GM12878 (cell line): ENCODE data around the gene LIFR. TPM values are rescaled to one million over a fixed set of nuclear protein-coding genes. Genes with fewer than 3 reads are reported as not detected.

Source experiments
- ATAC-seq: fragments of 200-7000 bp; cut with Tn5 transposase; 3 replicates; pipeline ENCODE4 v1.9.1; 2020; ENCODE audit warnings: mild to moderate bottlenecking, moderate library complexity
- BruUV-seq: library from RNA; stranded (reverse); fragments of 400-500 nt; replicated peaks from 2 replicates; lab custom pipeline; 2021; lab: Mats Ljungman, UMichigan
- CTCF ChIA-PET: fragments of 300-600 bp; sonication (Branson Sonifier 250); formaldehyde crosslinking; extraction: SDS; loops from one replicate; lab custom pipeline; 2021; ENCODE audit warnings: inconsistent platforms; lab: Yijun Ruan, JAX
- POLR2A ChIA-PET: fragments of 350-600 bp; formaldehyde crosslinking; extraction: SDS; loops from one replicate; lab custom pipeline; 2021; ENCODE audit warnings: inconsistent platforms; lab: Charles Lee
- RAD21 ChIA-PET: fragments of 300-600 bp; sonication (Branson Sonifier 250); formaldehyde crosslinking; loops from one replicate; lab custom pipeline; 2023; ENCODE audit warnings: antibody characterized with exemption; ENCODE audit not compliant: unreplicated experiment; lab: Charles Lee
- SMC1A ChIA-PET: fragments of 300-600 bp; sonication (Branson Sonifier 250); formaldehyde crosslinking; loops from one replicate; lab custom pipeline; 2023; ENCODE audit not compliant: unreplicated experiment, uncharacterized antibody; lab: Charles Lee
- DNase-seq: peaks from one replicate; pipeline ENCODE4 v3.0.0-alpha.2; 2011; ENCODE audit warnings: low read depth, low spot score
- FAIRE-seq: peaks from 3 replicates; lab custom pipeline; 2011; peaks lifted over from hg19 to GRCh38; lab: Jason Lieb, UNC
- H2AFZ ChIP-seq: 2 replicates; pipeline ENCODE4 v1.6.0; 2011; ENCODE audit warnings: low read depth, low read length, control low read depth; ENCODE audit not compliant: control insufficient read depth
- H3K27ac ChIP-seq: 2 replicates; pipeline ENCODE4 v1.5.1; 2011; ENCODE audit warnings: control low read depth; ENCODE audit not compliant: control insufficient read depth, insufficient read depth
- H3K27me3 ChIP-seq, 2 experiments: replicated peaks in 1 of 2; 2 replicates each; pipeline versions ENCODE4 v1.6.0 to v1.6.1; 2011; ENCODE audit warnings: low read length in 1 of 2; ENCODE audit not compliant: control insufficient read depth in 2 of 2, insufficient read depth in 2 of 2
- H3K36me3 ChIP-seq, 2 experiments: 2 replicates each; pipeline ENCODE4 v1.5.1; 2011; ENCODE audit warnings: low read length in 1 of 2; ENCODE audit not compliant: control insufficient read depth in 2 of 2, insufficient read depth in 2 of 2
- H3K4me1 ChIP-seq: 2 replicates; pipeline ENCODE4 v1.6.1; 2011; ENCODE audit warnings: mild to moderate bottlenecking, low read length, moderate library complexity, mixed read lengths; ENCODE audit not compliant: control insufficient read depth, insufficient read depth
- H3K4me2 ChIP-seq: 2 replicates; pipeline ENCODE4 v1.6.0; 2011; ENCODE audit warnings: control low read depth; ENCODE audit not compliant: control insufficient read depth, insufficient read depth
- H3K4me3 ChIP-seq: fragments of 200-600 bp; sonication (generic); 2 replicates; pipeline ENCODE4 v1.5.1; 2016
- H3K79me2 ChIP-seq: 2 replicates; pipeline ENCODE4 v1.6.0; 2011; ENCODE audit warnings: low read length; ENCODE audit not compliant: control insufficient read depth, insufficient read depth
- H3K9ac ChIP-seq: 2 replicates; pipeline ENCODE4 v1.8.0; 2011; ENCODE audit warnings: low read length, control low read depth, mixed read lengths; ENCODE audit not compliant: control insufficient read depth, insufficient read depth
- H3K9me3 ChIP-seq: replicated peaks from 3 replicates; pipeline ENCODE4 v1.5.1; 2011; ENCODE audit warnings: mild to moderate bottlenecking, low read length; ENCODE audit not compliant: control insufficient read depth, insufficient read depth
- H4K20me1 ChIP-seq: 2 replicates; pipeline ENCODE4 v1.6.0; 2011; ENCODE audit not compliant: control insufficient read depth, insufficient read depth
- BMI1 ChIP-seq: fragments of 450-650 bp; IDR thresholded peaks from 2 replicates; pipeline ENCODE4 v1.6.1; 2016; ENCODE audit warnings: mild to moderate bottlenecking, moderate library complexity, borderline replicate concordance
- GATAD2B ChIP-seq: fragments of 450-650 bp; conservative IDR thresholded peaks from 2 replicates; pipeline ENCODE4 v1.6.1; 2017; ENCODE audit warnings: low read depth, mild to moderate bottlenecking, moderate library complexity
- HDAC2 ChIP-seq: fragments of 200-600 bp; sonication (generic); IDR thresholded peaks from 2 replicates; pipeline ENCODE4 v1.6.1; 2017
- WGBS: methylation state at CpG from one replicate; pipeline ENCODE4 v1.1.6; 2016; ENCODE audit warnings: low lambda C conversion rate; ENCODE audit not compliant: insufficient replicate concordance, insufficient coverage; ENCODE audit errors: missing lambda C conversion rate; 5-methylcytosine and 5-hydroxymethylcytosine counted together
- in situ Hi-C: fragments of 300-500 bp; cut with MboI; formaldehyde crosslinking; loops from 9 replicates; pipeline ENCODE4 v1.14.3; 2018; ENCODE audit warnings: mixed read lengths
- intact Hi-C: fragments of 100-400 bp; cut with micrococcal nuclease; formaldehyde crosslinking; loops from one replicate; pipeline ENCODE4 v1.14.2; 2022; ENCODE audit not compliant: unreplicated experiment
- polyA plus RNA-seq, 11 experiments: library from polyadenylated mRNA; depleted of rRNA in 4 of 11; unstranded in 6 of 11; stranded (reverse) in 5 of 11; fragments of >200 nt; fragmentation: Nextera tagmentation in 4 of 11; fragmentation: Illumina TruSeq in 1 of 11; extraction: Ambion mirVana in 4 of 11; extraction: Trizol in 1 of 11; gene quantifications; 1 replicate in 1 of 11; 2 replicates in 10 of 11; pipeline versions ENCODE4 v1.2.1 to v1.2.3, GENCODE V29; 2011 to 2016; ENCODE audit warnings: inconsistent platforms in 2 of 11, missing spikeins in 2 of 11, low read depth in 1 of 11
- total RNA-seq, 4 experiments: library from RNA; depleted of rRNA in 3 of 4; stranded (reverse); fragments of >200 nt in 3 of 4; fragmentation: Illumina TruSeq in 1 of 4; extraction: Trizol in 1 of 4; gene quantifications; 2 replicates each; pipeline versions ENCODE4 v1.2.1 to v1.2.3, GENCODE V29; 2013 to 2021
- TF ChIP-seq, protein P1 (sequence below): fragments of 450-650 bp; IDR thresholded peaks from 2 replicates; pipeline ENCODE4 v1.6.1; 2018; ENCODE audit warnings: mild to moderate bottlenecking, low read depth, moderate library complexity; ENCODE audit not compliant: partially characterized antibody
- TF ChIP-seq, protein P2 (sequence below): fragments of 450-650 bp; IDR thresholded peaks from 2 replicates; pipeline ENCODE4 v1.6.1; 2017; ENCODE audit warnings: borderline replicate concordance

Gene LIFR
- total and polyA plus RNA-seq, 10 of the 15 experiments (the other 5 are each of a cell fraction or from before 2014, with no cell fraction given) = 0.10 TPM; not detected in 9

DNA sequence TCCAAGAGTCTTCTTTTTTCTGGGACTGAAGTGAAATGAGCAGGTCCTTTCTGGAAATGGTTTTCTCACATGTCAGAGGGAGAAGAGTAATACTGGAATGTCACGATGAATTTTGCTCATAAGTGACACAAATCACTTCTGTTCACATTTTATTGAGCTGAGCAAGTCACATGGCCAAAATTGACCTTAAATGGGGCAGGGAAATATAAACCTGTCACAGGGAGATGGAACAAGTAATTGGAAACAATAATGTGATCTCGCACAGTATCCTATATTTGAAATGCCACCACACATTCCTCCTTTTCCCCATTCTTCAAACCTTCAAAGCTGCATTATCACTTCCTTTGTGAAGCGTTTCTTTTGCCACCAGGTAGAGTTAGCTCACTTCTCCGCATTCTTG, 25.2 kb upstream of the LIFR start:
- no peak overlapping the region for H3K4me2 ChIP-seq
- no peaks in the 10 kb centered on the region for H3K9me3 ChIP-seq
- no peak overlapping the region for H3K9ac ChIP-seq
- no peak overlapping the region for H3K27ac ChIP-seq
- intact Hi-C loops = no loop called here
- no peaks in the 10 kb centered on the region for H4K20me1 ChIP-seq
- H3K27me3 ChIP-seq = no peaks in the 10 kb centered on the region
- WGBS = 14% methylated on average over 4 of the region's 4 CpGs
- no peak overlapping the region for H3K4me3 ChIP-seq
- DNase-seq = no peak
- RAD21 ChIA-PET = no interaction called here
- no peaks in the 10 kb centered on the region for H3K4me1 ChIP-seq
- TF ChIP-seq, protein P1, sequence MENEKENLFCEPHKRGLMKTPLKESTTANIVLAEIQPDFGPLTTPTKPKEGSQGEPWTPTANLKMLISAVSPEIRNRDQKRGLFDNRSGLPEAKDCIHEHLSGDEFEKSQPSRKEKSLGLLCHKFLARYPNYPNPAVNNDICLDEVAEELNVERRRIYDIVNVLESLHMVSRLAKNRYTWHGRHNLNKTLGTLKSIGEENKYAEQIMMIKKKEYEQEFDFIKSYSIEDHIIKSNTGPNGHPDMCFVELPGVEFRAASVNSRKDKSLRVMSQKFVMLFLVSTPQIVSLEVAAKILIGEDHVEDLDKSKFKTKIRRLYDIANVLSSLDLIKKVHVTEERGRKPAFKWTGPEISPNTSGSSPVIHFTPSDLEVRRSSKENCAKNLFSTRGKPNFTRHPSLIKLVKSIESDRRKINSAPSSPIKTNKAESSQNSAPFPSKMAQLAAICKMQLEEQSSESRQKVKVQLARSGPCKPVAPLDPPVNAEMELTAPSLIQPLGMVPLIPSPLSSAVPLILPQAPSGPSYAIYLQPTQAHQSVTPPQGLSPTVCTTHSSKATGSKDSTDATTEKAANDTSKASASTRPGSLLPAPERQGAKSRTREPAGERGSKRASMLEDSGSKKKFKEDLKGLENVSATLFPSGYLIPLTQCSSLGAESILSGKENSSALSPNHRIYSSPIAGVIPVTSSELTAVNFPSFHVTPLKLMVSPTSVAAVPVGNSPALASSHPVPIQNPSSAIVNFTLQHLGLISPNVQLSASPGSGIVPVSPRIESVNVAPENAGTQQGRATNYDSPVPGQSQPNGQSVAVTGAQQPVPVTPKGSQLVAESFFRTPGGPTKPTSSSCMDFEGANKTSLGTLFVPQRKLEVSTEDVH = no peak
- TF ChIP-seq HDAC2 = no peak
- TF ChIP-seq, protein P2, sequence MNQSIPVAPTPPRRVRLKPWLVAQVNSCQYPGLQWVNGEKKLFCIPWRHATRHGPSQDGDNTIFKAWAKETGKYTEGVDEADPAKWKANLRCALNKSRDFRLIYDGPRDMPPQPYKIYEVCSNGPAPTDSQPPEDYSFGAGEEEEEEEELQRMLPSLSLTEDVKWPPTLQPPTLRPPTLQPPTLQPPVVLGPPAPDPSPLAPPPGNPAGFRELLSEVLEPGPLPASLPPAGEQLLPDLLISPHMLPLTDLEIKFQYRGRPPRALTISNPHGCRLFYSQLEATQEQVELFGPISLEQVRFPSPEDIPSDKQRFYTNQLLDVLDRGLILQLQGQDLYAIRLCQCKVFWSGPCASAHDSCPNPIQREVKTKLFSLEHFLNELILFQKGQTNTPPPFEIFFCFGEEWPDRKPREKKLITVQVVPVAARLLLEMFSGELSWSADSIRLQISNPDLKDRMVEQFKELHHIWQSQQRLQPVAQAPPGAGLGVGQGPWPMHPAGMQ = no peak
- no peak for TF ChIP-seq BMI1
- TF ChIP-seq GATAD2B = no peak
- SMC1A ChIA-PET = no interaction called here
- no peaks in the 10 kb centered on the region for H3K79me2 ChIP-seq
- in situ Hi-C loops = no loop called here
- no TSS peak for BruUV-seq
- H2AFZ ChIP-seq = no peak overlapping the region
- POLR2A ChIA-PET = no interaction called here
- FAIRE-seq = no peak
- CTCF ChIA-PET = no interaction called here
- ATAC-seq = no peak
- no peaks in the 10 kb centered on the region for H3K36me3 ChIP-seq
